Neural cell (in vitro differentiated cells): ENCODE results near the gene SETD2.

Source experiments
- CTCF ChIP-seq: fragments of 450-650 bp; IDR thresholded peaks from 2 replicates; pipeline ENCODE4 v1.5.1; 2014; ENCODE audit warnings: antibody characterized with exemption, mild to moderate bottlenecking, moderate library complexity; ENCODE audit not compliant: poor library complexity, severe bottlenecking
- EP300 ChIP-seq: fragments of 450-650 bp; conservative IDR thresholded peaks from 2 replicates; pipeline ENCODE4 v1.6.1; 2014; ENCODE audit warnings: antibody characterized with exemption, mild to moderate bottlenecking, moderate library complexity; ENCODE audit not compliant: poor library complexity, severe bottlenecking
- EZH2 ChIP-seq: fragments of 200-600, 300-800 bp; shearing (Covaris generic), sonication (generic); IDR thresholded peaks from 2 replicates; pipeline ENCODE4 v1.6.1; 2014; ENCODE audit warnings: antibody characterized with exemption, low read length, borderline replicate concordance, mild to moderate bottlenecking; ENCODE audit not compliant: insufficient read depth, poor library complexity, severe bottlenecking
- MXI1 ChIP-seq: fragments of 450-650 bp; conservative IDR thresholded peaks from 2 replicates; pipeline ENCODE4 v1.6.1; 2014; ENCODE audit warnings: antibody characterized with exemption, mild to moderate bottlenecking; ENCODE audit not compliant: poor library complexity, severe bottlenecking
- POLR2AphosphoS5 ChIP-seq: IDR thresholded peaks from 2 replicates; pipeline ENCODE4 v1.6.1; 2012
- RAD21 ChIP-seq: fragments of 450-650 bp; conservative IDR thresholded peaks from 2 replicates; pipeline ENCODE4 v1.6.1; 2014; ENCODE audit warnings: antibody characterized with exemption, mild to moderate bottlenecking, moderate library complexity
- TF ChIP-seq, protein P1 (sequence below): IDR thresholded peaks from 2 replicates; pipeline ENCODE4 v1.6.1; 2012; ENCODE audit warnings: borderline replicate concordance

- TF ChIP-seq RAD21 (no peak), CTCF (no peak), EP300 (no peak), EZH2 (no peak), MXI1 (no peak), POLR2AphosphoS5 (no peak)
- TF ChIP-seq, protein P1, sequence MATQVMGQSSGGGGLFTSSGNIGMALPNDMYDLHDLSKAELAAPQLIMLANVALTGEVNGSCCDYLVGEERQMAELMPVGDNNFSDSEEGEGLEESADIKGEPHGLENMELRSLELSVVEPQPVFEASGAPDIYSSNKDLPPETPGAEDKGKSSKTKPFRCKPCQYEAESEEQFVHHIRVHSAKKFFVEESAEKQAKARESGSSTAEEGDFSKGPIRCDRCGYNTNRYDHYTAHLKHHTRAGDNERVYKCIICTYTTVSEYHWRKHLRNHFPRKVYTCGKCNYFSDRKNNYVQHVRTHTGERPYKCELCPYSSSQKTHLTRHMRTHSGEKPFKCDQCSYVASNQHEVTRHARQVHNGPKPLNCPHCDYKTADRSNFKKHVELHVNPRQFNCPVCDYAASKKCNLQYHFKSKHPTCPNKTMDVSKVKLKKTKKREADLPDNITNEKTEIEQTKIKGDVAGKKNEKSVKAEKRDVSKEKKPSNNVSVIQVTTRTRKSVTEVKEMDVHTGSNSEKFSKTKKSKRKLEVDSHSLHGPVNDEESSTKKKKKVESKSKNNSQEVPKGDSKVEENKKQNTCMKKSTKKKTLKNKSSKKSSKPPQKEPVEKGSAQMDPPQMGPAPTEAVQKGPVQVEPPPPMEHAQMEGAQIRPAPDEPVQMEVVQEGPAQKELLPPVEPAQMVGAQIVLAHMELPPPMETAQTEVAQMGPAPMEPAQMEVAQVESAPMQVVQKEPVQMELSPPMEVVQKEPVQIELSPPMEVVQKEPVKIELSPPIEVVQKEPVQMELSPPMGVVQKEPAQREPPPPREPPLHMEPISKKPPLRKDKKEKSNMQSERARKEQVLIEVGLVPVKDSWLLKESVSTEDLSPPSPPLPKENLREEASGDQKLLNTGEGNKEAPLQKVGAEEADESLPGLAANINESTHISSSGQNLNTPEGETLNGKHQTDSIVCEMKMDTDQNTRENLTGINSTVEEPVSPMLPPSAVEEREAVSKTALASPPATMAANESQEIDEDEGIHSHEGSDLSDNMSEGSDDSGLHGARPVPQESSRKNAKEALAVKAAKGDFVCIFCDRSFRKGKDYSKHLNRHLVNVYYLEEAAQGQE = no peak
These were observed 193.4 kb downstream of the SETD2 start for GRCh38 chr3:46970391-46971091.
